CD4-positive, alpha-beta T cell treated with Interleukin-6 for 4 hours (primary cell): ENCODE measurements around the gene C2orf92.
"Not testable (repeated sequence)": the region's sequence is repeated elsewhere in the genome, so short reads cannot be mapped to it uniquely, and the experiment has no call there.

ENCODE experiments used
- DNase-seq: peaks from one replicate; pipeline ENCODE4 v3.0.0-alpha.2; 2020; ENCODE audit warnings: mixed read lengths

The C2orf92 gene

GRCh38 chr2:97669448-97669847, at the start of gene C2orf92:
TSS of gene C2orf92 (plus strand) at chr2:97669713. CDS start at chr2:97669789, 76 bp downstream.
- DNase-seq = no peak

- not testable (repeated sequence) for DNase-seq
Observed at GRCh38 chr2:97620492-97620891, 49.0 kb upstream of the C2orf92 start.

GRCh38 chr2:97622976-97623375, 46.5 kb upstream of the C2orf92 start:
- not testable (repeated sequence) for DNase-seq

- DNase-seq = not testable (repeated sequence)
Observed at GRCh38 chr2:97625354-97626048, 44.0 kb upstream of the C2orf92 start.

- DNase-seq = not testable (repeated sequence)
Observed at GRCh38 chr2:97626049-97626430, 43.5 kb upstream of the C2orf92 start.

- DNase-seq = no peak
Observed at GRCh38 chr2:97644023-97644717, 25.3 kb upstream of the C2orf92 start.

GRCh38 chr2:97645112-97645694, 24.3 kb upstream of the C2orf92 start:
- no peak for DNase-seq

GRCh38 chr2:97645695-97646629, 23.6 kb upstream of the C2orf92 start, which contains the start of gene COX5B:
TSS of gene COX5B (plus strand) at chr2:97646062. CDS start at chr2:97646087, 25 bp downstream.
- peak; percentile 99 for DNase-seq

- DNase-seq = no peak
Observed at GRCh38 chr2:97646977-97647376, 22.5 kb upstream of the C2orf92 start.

GRCh38 chr2:97651114-97651513, 18.4 kb upstream of the C2orf92 start:
- DNase-seq = no peak

- no peak for DNase-seq
Observed at GRCh38 chr2:97653473-97653872, 16.0 kb upstream of the C2orf92 start.

- DNase-seq = no peak
Observed at GRCh38 chr2:97653874-97654273, 15.6 kb upstream of the C2orf92 start.

GRCh38 chr2:97654309-97654708, 15.2 kb upstream of the C2orf92 start:
- DNase-seq = no peak

GRCh38 chr2:97654791-97655190, 14.7 kb upstream of the C2orf92 start:
- no peak for DNase-seq

- no peak for DNase-seq
Observed at GRCh38 chr2:97656129-97656755, 13.3 kb upstream of the C2orf92 start.

- DNase-seq = no peak
Observed at GRCh38 chr2:97656905-97657587, 12.5 kb upstream of the C2orf92 start.

- no peak for DNase-seq
Observed at GRCh38 chr2:97657986-97658690, 11.4 kb upstream of the C2orf92 start.

GRCh38 chr2:97658691-97659157, 10.8 kb upstream of the C2orf92 start:
- no peak for DNase-seq

- DNase-seq = no peak
Observed at GRCh38 chr2:97659256-97660043, 10.1 kb upstream of the C2orf92 start.
